GM21786 (cell line): Measurements from ENCODE around the gene RNF34.

Experiments
- ATAC-seq: cut with Tn5 transposase; IDR thresholded peaks from one replicate; pipeline ENCODE4 v1.9.1; 2021; ENCODE audit not compliant: unreplicated experiment

RNF34 gene

GRCh38 chr12:121436706-121437105, 36.8 kb downstream of the RNF34 start:
- ATAC-seq: no peak

GRCh38 chr12:121438905-121439304, 39.0 kb downstream of the RNF34 start:
- ATAC-seq: no peak

GRCh38 chr12:121439715-121440114, 39.8 kb downstream of the RNF34 start:
- ATAC-seq: no peak

DNA sequence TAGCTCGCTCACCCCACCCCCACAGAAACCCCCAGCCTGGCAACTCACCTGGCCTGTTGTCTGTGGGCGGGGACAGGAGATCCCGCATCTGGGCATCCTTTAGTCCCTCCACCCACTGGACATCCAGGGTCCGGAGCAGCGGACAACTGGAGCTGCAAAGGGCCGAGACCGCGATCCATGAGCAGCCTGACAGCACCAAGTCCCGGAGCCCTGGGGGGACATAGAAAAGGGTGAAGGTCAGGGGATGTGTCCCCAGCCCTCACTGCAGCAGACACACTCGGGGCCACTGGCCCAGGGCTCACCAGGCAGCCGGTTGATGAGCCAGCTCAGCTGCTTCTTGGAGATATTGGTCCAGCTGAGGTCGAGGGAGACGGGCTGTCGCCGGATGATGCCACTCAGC, 40.9 kb downstream of the RNF34 start:
- no peak for ATAC-seq

DNA sequence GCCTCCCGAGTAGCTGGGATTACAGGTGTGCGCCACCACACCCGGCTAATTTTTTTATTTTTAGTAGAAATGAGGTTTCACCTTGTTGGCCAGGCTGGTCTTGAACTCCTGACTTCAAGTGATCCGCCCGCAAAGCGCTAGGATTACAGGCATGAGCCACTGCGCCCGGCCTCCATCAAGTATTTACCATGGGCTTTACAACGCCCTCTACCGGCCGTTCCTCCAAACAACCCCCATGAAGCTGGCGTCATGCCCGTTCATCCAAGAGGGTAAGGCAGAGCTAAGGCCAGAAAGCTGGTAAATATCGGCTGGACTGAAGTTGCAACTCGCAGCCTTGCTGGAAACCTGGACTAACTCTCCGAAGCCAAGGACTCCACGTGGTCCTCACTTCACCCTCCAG, 41.6 kb downstream of the RNF34 start:
- no peak for ATAC-seq

- no peak for ATAC-seq
Measured at GRCh38 chr12:121442028-121442948, 42.4 kb downstream of the RNF34 start.

DNA sequence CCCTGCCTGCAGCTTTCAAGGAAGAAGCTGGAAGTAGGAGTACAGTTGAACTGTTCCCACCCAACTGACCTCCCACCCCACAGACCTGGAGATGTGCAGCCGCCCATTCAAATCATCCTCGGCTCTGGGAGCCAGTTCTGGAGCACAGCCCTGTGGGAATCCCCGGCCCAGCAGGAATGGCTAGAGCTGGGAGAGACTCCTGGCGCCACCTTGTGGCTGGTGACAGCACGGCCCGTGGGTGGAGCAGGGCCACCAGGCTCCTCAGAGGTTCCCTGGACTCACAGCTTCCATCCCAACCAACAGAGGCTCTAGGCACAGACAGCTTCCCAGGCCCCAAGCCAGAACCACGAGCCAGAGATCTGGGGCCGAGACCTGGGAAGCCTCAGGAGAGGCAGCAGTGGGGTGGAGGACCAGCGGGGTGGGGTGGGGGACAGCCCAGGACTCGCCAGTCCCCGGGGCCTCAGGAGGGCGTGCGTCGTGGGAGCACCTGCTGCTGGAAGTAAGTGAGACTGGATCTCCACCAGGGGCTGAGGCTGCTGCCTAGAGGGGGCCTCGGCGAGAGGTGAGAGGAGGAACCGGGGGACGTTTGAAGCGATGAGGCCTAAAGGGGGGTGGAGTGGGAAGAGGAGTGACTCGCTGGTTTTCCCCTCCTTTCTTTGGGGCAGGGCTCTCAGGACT, 43.4 kb downstream of the RNF34 start:
- ATAC-seq: no peak

DNA sequence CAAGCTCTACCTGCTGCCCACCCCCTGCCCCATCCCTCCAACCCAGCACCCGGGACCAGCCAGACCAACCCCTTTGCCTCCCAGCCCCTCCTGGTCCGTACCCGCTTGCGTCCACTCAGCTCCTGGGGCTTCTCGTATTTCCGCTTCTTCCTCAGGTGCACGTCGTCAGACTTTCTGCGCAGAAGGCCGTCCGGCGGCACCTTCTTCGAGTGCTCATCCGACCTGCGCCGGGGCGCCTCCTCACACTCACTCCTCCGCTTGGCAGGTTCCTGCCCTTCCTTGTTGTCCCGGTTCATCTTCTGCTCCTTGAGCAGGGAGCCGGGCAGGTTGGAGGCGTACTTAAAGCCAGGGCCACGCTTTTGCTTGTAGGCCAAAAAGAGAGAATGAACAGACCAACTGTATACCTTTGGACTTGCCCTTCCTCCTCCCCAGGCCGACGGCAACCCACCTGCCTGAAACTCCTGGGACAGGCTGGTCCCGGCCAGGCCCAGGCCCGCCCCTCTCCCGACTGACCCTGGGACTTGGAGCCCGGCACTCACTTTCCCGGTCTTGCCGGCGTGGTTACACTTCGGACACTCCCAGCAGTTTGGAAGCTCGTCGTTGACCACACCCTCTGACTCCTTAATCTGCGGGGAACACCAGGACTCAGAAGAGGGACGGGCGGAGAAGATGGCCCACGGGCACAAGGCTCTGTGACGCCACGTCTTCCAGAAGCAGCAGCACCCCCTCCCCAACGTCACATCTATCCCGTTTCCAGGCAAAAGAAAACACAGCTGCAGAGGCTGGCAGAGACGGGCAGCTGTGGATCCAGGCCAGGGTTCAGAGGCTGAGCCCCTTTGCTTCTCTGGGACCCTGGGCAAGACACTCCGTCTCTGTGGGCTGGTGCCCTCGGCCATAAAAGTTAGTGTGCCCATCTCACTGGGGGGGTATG, 44.3 kb downstream of the RNF34 start:
- ATAC-seq: no peak

- no peak for ATAC-seq
Measured at GRCh38 chr12:121444842-121445202, 44.9 kb downstream of the RNF34 start.

GRCh38 chr12:121446750-121447149, 46.8 kb downstream of the RNF34 start:
- ATAC-seq: no peak

DNA sequence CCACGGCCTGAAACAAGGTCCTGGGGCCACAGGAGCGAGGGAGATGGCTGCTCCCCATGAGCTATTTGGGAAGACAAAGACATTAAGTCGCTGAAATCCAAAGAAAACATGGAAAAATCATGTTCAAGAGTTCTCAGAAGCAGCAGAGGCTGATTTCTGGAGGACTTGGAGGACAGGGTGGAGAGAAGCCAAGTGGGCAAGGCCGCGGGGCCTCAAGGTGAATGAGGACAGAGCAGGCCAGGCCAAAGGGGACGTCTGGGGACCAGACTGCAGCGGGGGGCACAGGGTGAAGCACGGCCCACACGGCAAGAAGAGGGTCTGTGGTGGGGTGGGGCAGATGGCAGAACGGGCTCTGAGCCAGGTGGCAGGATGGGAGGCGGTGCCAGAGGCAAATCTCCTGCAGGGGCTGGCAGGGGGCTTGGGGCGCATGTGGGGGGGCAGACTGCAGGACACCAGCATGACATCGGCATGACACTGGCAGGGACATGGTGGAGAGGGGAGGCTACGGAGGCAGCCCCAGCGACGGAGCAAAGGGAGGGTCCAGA, 48.9 kb downstream of the RNF34 start:
- no peak for ATAC-seq

DNA sequence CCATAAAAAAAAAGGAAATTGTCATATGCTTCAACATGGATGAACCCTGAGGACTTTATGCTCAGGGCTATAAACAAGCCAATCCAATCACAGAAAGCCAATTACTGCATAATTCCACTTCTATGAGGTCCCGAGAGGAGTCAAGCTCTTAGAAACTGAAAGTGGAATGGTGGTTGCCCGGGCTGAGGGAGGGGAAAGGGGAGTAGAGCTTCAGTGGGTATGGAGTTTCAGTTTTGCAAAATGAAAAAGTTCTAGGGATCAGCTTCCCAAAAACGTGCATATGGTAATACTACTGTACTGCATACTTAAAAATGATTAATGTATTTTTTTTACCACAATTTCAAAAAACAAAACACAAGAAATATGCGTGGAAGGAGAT, 52.0 kb downstream of the RNF34 start:
- ATAC-seq: no peak

- ATAC-seq: no peak
Measured at GRCh38 chr12:121452340-121452984, 52.5 kb downstream of the RNF34 start.

- ATAC-seq: no peak
Measured at GRCh38 chr12:121452985-121453360, 53.1 kb downstream of the RNF34 start.

DNA sequence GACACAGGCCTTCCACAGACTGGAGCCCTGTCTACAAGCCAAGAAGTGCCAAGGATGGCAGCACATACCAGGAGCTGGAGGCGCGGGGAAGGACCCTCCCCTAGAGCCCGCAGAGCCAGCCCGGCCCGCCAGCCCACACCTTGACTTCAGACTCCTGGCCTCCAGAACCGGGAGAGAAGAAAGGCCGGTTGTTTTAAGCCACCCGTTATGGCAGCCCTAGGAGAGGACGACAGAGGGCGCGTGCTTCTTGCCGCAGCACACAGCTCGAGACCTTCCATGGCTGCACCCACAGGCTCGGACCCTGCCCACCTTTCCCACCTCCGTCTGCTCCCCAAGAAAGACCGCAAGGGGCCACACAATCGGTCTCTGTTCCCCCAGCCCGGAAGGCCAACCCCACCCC, 53.7 kb downstream of the RNF34 start:
- no peak for ATAC-seq

- ATAC-seq: no peak
Measured at GRCh38 chr12:121454921-121455320, 55.0 kb downstream of the RNF34 start.

- ATAC-seq: no peak
Measured at GRCh38 chr12:121455766-121456420, 56.0 kb downstream of the RNF34 start.

- no peak for ATAC-seq
Measured at GRCh38 chr12:121456551-121456950, 56.6 kb downstream of the RNF34 start.

DNA sequence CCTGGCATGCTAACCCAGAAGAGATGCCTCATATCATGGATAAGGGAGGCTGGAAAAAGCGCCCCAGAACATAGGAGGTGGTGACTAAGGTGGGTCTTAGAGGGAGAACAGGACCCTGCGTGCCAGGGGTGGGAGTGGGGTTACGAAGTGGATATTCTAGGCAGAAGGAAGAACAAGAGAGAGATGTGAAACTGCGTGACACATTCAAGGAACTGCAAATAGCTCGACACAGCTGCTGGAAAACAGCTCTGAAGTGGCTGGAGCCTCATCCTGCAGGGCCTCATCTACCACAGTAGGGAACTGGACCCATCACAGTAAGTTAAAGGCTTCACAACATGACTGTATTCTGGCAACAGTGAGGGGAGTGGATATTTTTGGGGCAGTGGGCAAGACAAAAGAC, 61.1 kb downstream of the RNF34 start:
- no peak for ATAC-seq

DNA sequence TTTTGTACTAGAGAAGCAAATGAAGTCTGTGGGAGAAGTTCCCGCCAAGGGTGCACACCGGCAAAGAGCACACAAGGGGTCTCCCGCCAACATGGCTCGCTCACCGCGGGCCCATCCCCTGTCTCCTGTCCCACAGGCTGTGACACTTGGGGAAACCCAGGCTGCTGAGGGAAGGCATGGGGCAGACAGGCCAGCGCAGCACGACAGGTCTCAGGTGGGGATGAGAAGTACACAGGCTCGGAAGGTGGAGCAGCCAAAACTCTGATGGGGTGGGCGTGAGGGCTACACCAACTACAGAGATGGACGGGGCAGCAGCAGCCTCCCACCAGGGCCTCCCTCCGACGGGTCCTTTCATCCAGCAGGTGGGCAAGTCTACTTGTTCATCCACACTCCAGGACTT, 64.4 kb downstream of the RNF34 start:
- ATAC-seq: no peak
